H9 (cell line): ENCODE measurements around the gene PTPRN2. TPM values are rescaled to one million over a fixed set of nuclear protein-coding genes. Genes with fewer than 3 reads are reported as not detected.

ENCODE experiments used
- DNase-seq: peaks from one replicate; pipeline ENCODE4 v3.0.0-alpha.2; 2017
- H2AFZ ChIP-seq: one replicate; pipeline ENCODE4 v1.6.1; 2013; ENCODE audit warnings: mild to moderate bottlenecking, low read length, control low read depth, moderate library complexity
- H2AK5ac ChIP-seq: 2 replicates; pipeline ENCODE4 v1.6.1; 2013; ENCODE audit warnings: low read length, control low read depth, mixed read lengths; ENCODE audit not compliant: insufficient read length
- H2BK120ac ChIP-seq: one replicate; pipeline ENCODE4 v1.6.1; 2013; ENCODE audit warnings: low read depth, mild to moderate bottlenecking, low read length, control low read depth, inconsistent platforms; ENCODE audit not compliant: poor library complexity, severe bottlenecking
- H2BK12ac ChIP-seq: 2 replicates; pipeline ENCODE4 v1.6.1; 2013; ENCODE audit warnings: low read length, control low read depth, mixed read lengths, low read depth; ENCODE audit not compliant: insufficient read length
- H2BK15ac ChIP-seq: 2 replicates; pipeline ENCODE4 v1.6.1; 2013; ENCODE audit warnings: low read depth, low read length, control low read depth
- H2BK20ac ChIP-seq: one replicate; pipeline ENCODE4 v1.6.1; 2013; ENCODE audit warnings: low read depth, mild to moderate bottlenecking, low read length, control low read depth, inconsistent platforms; ENCODE audit not compliant: poor library complexity, severe bottlenecking
- H2BK5ac ChIP-seq: 2 replicates; pipeline ENCODE4 v1.6.1; 2013; ENCODE audit warnings: low read length, control low read depth, mixed read lengths; ENCODE audit not compliant: insufficient read length
- H3K14ac ChIP-seq: 2 replicates; pipeline ENCODE4 v1.6.1; 2013; ENCODE audit warnings: low read length, control low read depth; ENCODE audit not compliant: insufficient read depth
- H3K18ac ChIP-seq: 2 replicates; pipeline ENCODE4 v1.6.1; 2013; ENCODE audit warnings: low read depth, mild to moderate bottlenecking, mixed read lengths, low read length, control low read depth; ENCODE audit not compliant: insufficient read length
- H3K23ac ChIP-seq: 2 replicates; pipeline ENCODE4 v1.6.1; 2013; ENCODE audit warnings: low read length, control low read depth, mixed read lengths, low read depth; ENCODE audit not compliant: insufficient read length
- H3K23me2 ChIP-seq: 2 replicates; pipeline ENCODE4 v1.6.1; 2013; ENCODE audit warnings: low read depth, mild to moderate bottlenecking, mixed read lengths, low read length, control low read depth; ENCODE audit not compliant: insufficient read length, poor library complexity, severe bottlenecking
- H3K27ac ChIP-seq: 2 replicates; pipeline ENCODE4 v1.5.1; 2013; ENCODE audit warnings: low read length, control low read depth, mixed read lengths, low read depth; ENCODE audit not compliant: insufficient read length
- H3K27me3 ChIP-seq: 2 replicates; pipeline ENCODE4 v1.6.1; 2013; ENCODE audit warnings: low read length, control low read depth, inconsistent platforms; ENCODE audit not compliant: insufficient read depth
- H3K4ac ChIP-seq: 2 replicates; pipeline ENCODE4 v1.6.1; 2013; ENCODE audit warnings: low read depth, mild to moderate bottlenecking, control low read depth, inconsistent platforms, low read length, moderate library complexity
- H3K4me1 ChIP-seq: 2 replicates; pipeline ENCODE4 v1.6.1; 2013; ENCODE audit warnings: low read length, control low read depth, inconsistent platforms; ENCODE audit not compliant: insufficient read depth
- H3K4me2 ChIP-seq: 2 replicates; pipeline ENCODE4 v1.6.1; 2013; ENCODE audit warnings: low read length, control low read depth, mixed read lengths; ENCODE audit not compliant: insufficient read length, insufficient read depth
- H3K56ac ChIP-seq: 2 replicates; pipeline ENCODE4 v1.6.1; 2013; ENCODE audit warnings: low read depth, mild to moderate bottlenecking, mixed read lengths, low read length, control low read depth; ENCODE audit not compliant: insufficient read length
- H3K79me1 ChIP-seq: 2 replicates; pipeline ENCODE4 v1.6.1; 2013; ENCODE audit warnings: low read depth, mild to moderate bottlenecking, moderate library complexity, low read length, control low read depth, inconsistent platforms; ENCODE audit not compliant: insufficient read depth, poor library complexity, severe bottlenecking
- H3K79me2 ChIP-seq: 2 replicates; pipeline ENCODE4 v1.6.1; 2013; ENCODE audit warnings: low read length, control low read depth, inconsistent platforms; ENCODE audit not compliant: insufficient read depth
- H3K9ac ChIP-seq: 2 replicates; pipeline ENCODE4 v1.6.1; 2013; ENCODE audit warnings: low read length, control low read depth, mixed read lengths; ENCODE audit not compliant: insufficient read length; ENCODE audit errors: extremely low read depth
- H3K9me3 ChIP-seq: one replicate; pipeline ENCODE4 v1.6.1; 2013; ENCODE audit warnings: low read depth, low read length, inconsistent platforms; ENCODE audit not compliant: control insufficient read depth
- H3T11ph ChIP-seq: one replicate; pipeline ENCODE4 v1.6.1; 2013; ENCODE audit warnings: mild to moderate bottlenecking, low read length, control low read depth, inconsistent platforms
- H4K20me1 ChIP-seq: one replicate; pipeline ENCODE4 v1.6.1; 2013; ENCODE audit not compliant: control insufficient read depth, insufficient read length, insufficient read depth
- H4K5ac ChIP-seq: 2 replicates; pipeline ENCODE4 v1.6.1; 2013; ENCODE audit warnings: low read depth, mild to moderate bottlenecking, mixed read lengths, low read length, control low read depth; ENCODE audit not compliant: insufficient read length
- H4K8ac ChIP-seq: replicated peaks from 2 replicates; pipeline ENCODE4 v1.6.1; 2013; ENCODE audit warnings: low read length, control low read depth, mixed read lengths, low read depth; ENCODE audit not compliant: insufficient read length
- H4K91ac ChIP-seq: 2 replicates; pipeline ENCODE4 v1.6.1; 2013; ENCODE audit warnings: low read depth, mild to moderate bottlenecking, moderate library complexity, mixed read lengths, low read length, control low read depth; ENCODE audit not compliant: insufficient read length
- H3K27ac Mint-ChIP-seq, 3 experiments: 2 replicates in 2 of 3; 3 replicates in 1 of 3; pipeline ENCODE4 v1.8.0; 2020 to 2021; ENCODE audit warnings: mixed read lengths in 3 of 3, mild to moderate bottlenecking in 1 of 3, moderate library complexity in 1 of 3
- H3K27me3 Mint-ChIP-seq: 2 replicates; pipeline ENCODE4 v1.8.0; 2021; ENCODE audit warnings: low read depth, mild to moderate bottlenecking, moderate library complexity, mixed read lengths
- H3K36me3 Mint-ChIP-seq, 3 experiments: 2 replicates in 2 of 3; 3 replicates in 1 of 3; pipeline ENCODE4 v1.8.0; 2020 to 2021; ENCODE audit warnings: low read depth in 3 of 3, mixed read lengths in 3 of 3; ENCODE audit not compliant: insufficient read depth in 1 of 3
- H3K4me1 Mint-ChIP-seq, 2 experiments: 2 replicates each; pipeline ENCODE4 v1.8.0; 2020; ENCODE audit warnings: mixed read lengths in 2 of 2
- H3K4me3 Mint-ChIP-seq, 2 experiments: 2 replicates in 1 of 2; 3 replicates in 1 of 2; pipeline ENCODE4 v1.8.0; 2020 to 2021; ENCODE audit warnings: mild to moderate bottlenecking in 2 of 2, mixed read lengths in 2 of 2, moderate library complexity in 1 of 2
- H3K9me3 Mint-ChIP-seq, 2 experiments: 2 replicates in 1 of 2; 3 replicates in 1 of 2; pipeline ENCODE4 v1.8.0; 2020; ENCODE audit warnings: mild to moderate bottlenecking in 2 of 2, mixed read lengths in 2 of 2, moderate library complexity in 1 of 2
- CTCF ChIP-seq: fragments of 200-600 bp; sonication (generic); conservative IDR thresholded peaks from 3 replicates; pipeline ENCODE4 v1.8.0; 2021; ENCODE audit warnings: antibody characterized with exemption, mild to moderate bottlenecking
- WGBS: extraction: QIAGEN DNeasy Blood & Tissue Kit; methylation state at CpG from one replicate; pipeline ENCODE4 v1.1.7; 2013; ENCODE audit warnings: missing lambda C conversion rate, low lambda C conversion rate, mixed read lengths; ENCODE audit not compliant: insufficient read length; ENCODE audit errors: extremely low coverage; 5-methylcytosine and 5-hydroxymethylcytosine counted together
- total RNA-seq: library from RNA; stranded (reverse); gene quantifications from 2 replicates; pipeline ENCODE4 v1.2.1, GENCODE V29; 2021

Gene PTPRN2
- total RNA-seq, 1 experiment from 2014 or later, result 5.2 TPM

- no peaks in the 10 kb centered on the region for H3K79me2 ChIP-seq
- H3K9me3 ChIP-seq, result no peaks in the 10 kb centered on the region
- no peak overlapping the region for H3K4me2 ChIP-seq
- H3T11ph ChIP-seq, result no peak overlapping the region
- H2AK5ac ChIP-seq, result no peak overlapping the region
- no peak overlapping the region for H4K8ac ChIP-seq
- H2BK12ac ChIP-seq, result no peak overlapping the region
- H3K4me1 ChIP-seq, result no peaks in the 10 kb centered on the region
- no peak overlapping the region; the same call in 1 of the 2 replicates for H3K14ac ChIP-seq
- no peak overlapping the region for H3K18ac ChIP-seq
- no peak overlapping the region for H4K91ac ChIP-seq
- H3K9ac ChIP-seq, result no peak overlapping the region
- no peak overlapping the region for H3K4ac ChIP-seq
- H3K36me3 Mint-ChIP-seq, result no peaks in the 10 kb centered on the region; a peak in 1 of 7 replicates
- no peak overlapping the region for H3K4me3 Mint-ChIP-seq
- peak; percentile 35; the same call in 2 of the 3 replicates for TF ChIP-seq CTCF
- H3K4me1 Mint-ChIP-seq, result no peaks in the 10 kb centered on the region
- H4K20me1 ChIP-seq, result no peaks in the 10 kb centered on the region
- H2AFZ ChIP-seq, result no peak overlapping the region
- no peak overlapping the region for H3K23ac ChIP-seq
- H2BK5ac ChIP-seq, result no peak overlapping the region
- no peaks in the 10 kb centered on the region for H3K79me1 ChIP-seq
- no peak overlapping the region for H3K27ac ChIP-seq
- no peaks in the 10 kb centered on the region for H3K27me3 ChIP-seq
- peaks cover 31% of the 10 kb centered on the region for H3K27me3 Mint-ChIP-seq
- no peaks in the 10 kb centered on the region for H3K9me3 Mint-ChIP-seq
- H2BK20ac ChIP-seq, result no peak overlapping the region
- no peak overlapping the region for H2BK15ac ChIP-seq
- WGBS, result no CpG with 5 or more reads among the region's 34 CpGs
- no peak overlapping the region for H3K56ac ChIP-seq
- no peaks in the 10 kb centered on the region for H3K23me2 ChIP-seq
- no peak overlapping the region for H2BK120ac ChIP-seq
- no peak overlapping the region for H3K27ac Mint-ChIP-seq
- peak; percentile 32 for DNase-seq
- no peak overlapping the region for H4K5ac ChIP-seq
These were observed 931.3 kb downstream of the PTPRN2 start for GRCh38 chr7:157656195-157656769.
